ENCODE results near the gene PLD1. TPM values are rescaled to one million over a fixed set of nuclear protein-coding genes. Genes with fewer than 3 reads are reported as not detected.

The PLD1 gene
- total and polyA plus RNA-seq, 10 of the 15 experiments (the other 5 are each of a cell fraction or from before 2014, with no cell fraction given), result 2.9 to 108 (median 3.6) TPM

DNA sequence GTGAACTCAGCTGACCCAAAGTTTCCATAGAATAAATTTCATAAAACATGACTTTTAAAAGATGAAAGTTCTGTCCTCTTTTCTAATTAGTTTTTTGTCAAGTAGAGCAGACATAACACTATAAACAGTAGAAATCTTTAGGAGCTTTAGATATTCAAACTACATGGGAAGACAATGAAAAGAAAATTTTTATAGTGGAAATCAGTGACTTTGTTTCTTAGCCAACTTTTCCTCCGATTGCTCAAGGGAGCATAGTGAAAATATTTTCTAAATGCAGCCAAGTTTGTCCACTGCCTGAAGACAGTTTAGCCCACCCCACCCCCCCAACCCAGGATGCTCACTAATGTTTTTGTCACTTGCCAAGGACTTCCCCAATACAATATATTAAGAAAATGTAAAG, 114.9 kb downstream of the PLD1 start:
- intact Hi-C loops (cut with micrococcal nuclease; ENCODE audit: unreplicated experiment), result no loop called here
- POLR2A ChIA-PET, result no interaction called here
- Histone ChIP-seq H3K36me3 (ENCODE audit: control insufficient read depth in 2 of 2, insufficient read depth in 2 of 2, low read length in 1 of 2) (no peaks in the 10 kb centered on the region), H3K9me3 (replicated peaks; ENCODE audit: control insufficient read depth, insufficient read depth, low read length) (no peaks in the 10 kb centered on the region), H3K27me3 (replicated peaks in 1 of 2; ENCODE audit: control insufficient read depth in 2 of 2, insufficient read depth in 2 of 2, low read length in 1 of 2) (no peaks in the 10 kb centered on the region; a peak in 1 of 4 replicates), H3K4me3 (no peak overlapping the region), H3K27ac (ENCODE audit: control insufficient read depth, insufficient read depth) (no peak overlapping the region), H3K4me2 (ENCODE audit: control insufficient read depth, insufficient read depth) (no peak overlapping the region), H3K79me2 (ENCODE audit: control insufficient read depth, insufficient read depth, low read length) (no peaks in the 10 kb centered on the region), H4K20me1 (ENCODE audit: control insufficient read depth, insufficient read depth) (no peaks in the 10 kb centered on the region), H2AFZ (ENCODE audit: control insufficient read depth, low read depth, low read length) (no peak overlapping the region), H3K9ac (ENCODE audit: control insufficient read depth, insufficient read depth, low read length) (no peak overlapping the region), H3K4me1 (ENCODE audit: control insufficient read depth, insufficient read depth, low read length) (peaks cover 3% of the 10 kb centered on the region; the same call in 1 of the 2 replicates)
- ATAC-seq (no peak), DNase-seq (ENCODE audit: low read depth, low spot score) (no peak), FAIRE-seq (no peak)
- 38% methylated on average over 1 of the region's 1 CpG for WGBS (ENCODE audit: insufficient coverage, insufficient replicate concordance, low lambda C conversion rate, missing lambda C conversion rate)
- SMC1A ChIA-PET (ENCODE audit: uncharacterized antibody, unreplicated experiment), result interaction anchor here (1.1 to 2.3 kb wide), 5 partner anchors 49 to 155 kb away, joined by 3 to 8 read pairs (median 5); no protein-coding TSS in a partner anchor
- TF ChIP-seq NR2C2 (IDR thresholded peaks at IDR 0.05; ENCODE audit: borderline replicate concordance, control insufficient read depth, insufficient read length, low read depth), result no peak
- no peak for TF ChIP-seq ZNF217 (IDR thresholded peaks at IDR 0.05)
- TF ChIP-seq DPF2 (IDR thresholded peaks at IDR 0.05), result no peak
- TF ChIP-seq, protein P1, sequence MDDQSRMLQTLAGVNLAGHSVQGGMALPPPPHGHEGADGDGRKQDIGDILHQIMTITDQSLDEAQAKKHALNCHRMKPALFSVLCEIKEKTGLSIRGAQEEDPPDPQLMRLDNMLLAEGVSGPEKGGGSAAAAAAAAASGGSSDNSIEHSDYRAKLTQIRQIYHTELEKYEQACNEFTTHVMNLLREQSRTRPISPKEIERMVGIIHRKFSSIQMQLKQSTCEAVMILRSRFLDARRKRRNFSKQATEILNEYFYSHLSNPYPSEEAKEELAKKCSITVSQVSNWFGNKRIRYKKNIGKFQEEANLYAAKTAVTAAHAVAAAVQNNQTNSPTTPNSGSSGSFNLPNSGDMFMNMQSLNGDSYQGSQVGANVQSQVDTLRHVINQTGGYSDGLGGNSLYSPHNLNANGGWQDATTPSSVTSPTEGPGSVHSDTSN (IDR thresholded peaks at IDR 0.05; ENCODE audit: insufficient replicate concordance, low read depth, low read length), result no peak
- no peak for TF ChIP-seq NFYB (IDR thresholded peaks at IDR 0.05; ENCODE audit: insufficient read depth, low read depth, low read length)
- RAD21 ChIA-PET (ENCODE audit: unreplicated experiment), result interaction anchor here (1.5 kb wide), 1 partner anchor 9 kb away, joined by 3 read pairs; no protein-coding TSS in a partner anchor
- CTCF ChIA-PET, result interaction anchor here (0.9 to 3.4 kb wide), 3 partner anchors 10 to 77 kb away, joined by 3 to 16 read pairs (median 5); no protein-coding TSS in a partner anchor
- no TSS peak for BruUV-seq (replicated peaks)
- in situ Hi-C loops (cut with MboI), result no loop called here

DNA sequence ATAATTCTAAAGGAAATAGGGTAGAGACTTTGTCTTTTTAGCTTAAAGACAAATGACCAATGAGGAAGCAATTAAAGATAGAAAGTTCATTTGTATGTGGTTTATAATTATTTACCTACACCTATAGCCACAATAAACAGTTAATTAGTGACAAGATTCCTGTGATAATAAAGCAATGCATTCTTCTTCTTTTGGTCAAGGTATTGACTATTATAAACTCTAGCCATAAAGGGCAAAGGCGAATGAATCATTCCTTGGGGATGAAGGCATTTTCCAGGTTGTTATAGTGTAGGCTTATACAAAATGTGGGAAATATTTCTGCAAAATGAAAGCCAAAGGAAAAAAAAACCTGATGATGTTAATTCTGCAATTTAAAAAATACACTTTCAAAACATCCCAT, 115.4 kb downstream of the PLD1 start:
- Histone ChIP-seq H3K4me1 (ENCODE audit: control insufficient read depth, insufficient read depth, low read length) (peaks cover 3% of the 10 kb centered on the region; the same call in 1 of the 2 replicates), H3K27me3 (replicated peaks in 1 of 2; ENCODE audit: control insufficient read depth in 2 of 2, insufficient read depth in 2 of 2, low read length in 1 of 2) (no peaks in the 10 kb centered on the region; a peak in 1 of 4 replicates), H3K9ac (ENCODE audit: control insufficient read depth, insufficient read depth, low read length) (no peak overlapping the region), H3K4me2 (ENCODE audit: control insufficient read depth, insufficient read depth) (no peak overlapping the region), H2AFZ (ENCODE audit: control insufficient read depth, low read depth, low read length) (no peak overlapping the region), H3K36me3 (ENCODE audit: control insufficient read depth in 2 of 2, insufficient read depth in 2 of 2, low read length in 1 of 2) (no peaks in the 10 kb centered on the region), H3K79me2 (ENCODE audit: control insufficient read depth, insufficient read depth, low read length) (no peaks in the 10 kb centered on the region), H3K4me3 (no peak overlapping the region), H3K9me3 (replicated peaks; ENCODE audit: control insufficient read depth, insufficient read depth, low read length) (no peaks in the 10 kb centered on the region), H4K20me1 (ENCODE audit: control insufficient read depth, insufficient read depth) (no peaks in the 10 kb centered on the region), H3K27ac (ENCODE audit: control insufficient read depth, insufficient read depth) (no peak overlapping the region)
- ATAC-seq (no peak), DNase-seq (ENCODE audit: low read depth, low spot score) (no peak), FAIRE-seq (no peak)
- SMC1A ChIA-PET (ENCODE audit: uncharacterized antibody, unreplicated experiment), result interaction anchor here (1.1 to 1.2 kb wide), 2 partner anchors 49 to 77 kb away, joined by 3 to 7 read pairs; no protein-coding TSS in a partner anchor
- 25% methylated on average over 1 of the region's 1 CpG for WGBS (ENCODE audit: insufficient coverage, insufficient replicate concordance, low lambda C conversion rate, missing lambda C conversion rate)
- CTCF ChIA-PET, result interaction anchor here (1.6 to 3.4 kb wide), 2 partner anchors 11 to 77 kb away, joined by 5 to 16 read pairs; no protein-coding TSS in a partner anchor
- intact Hi-C loops (cut with micrococcal nuclease; ENCODE audit: unreplicated experiment) (no loop called here), in situ Hi-C loops (cut with MboI) (no loop called here)
- POLR2A ChIA-PET, result no interaction called here
- RAD21 ChIA-PET (ENCODE audit: unreplicated experiment), result interaction anchor here (1.5 kb wide), 1 partner anchor 9 kb away, joined by 3 read pairs; no protein-coding TSS in a partner anchor
- no TSS peak for BruUV-seq (replicated peaks)
- no peak for TF ChIP-seq RELA (IDR thresholded peaks at IDR 0.05; ENCODE audit: borderline replicate concordance, partially characterized antibody)
- TF ChIP-seq SMAD1 (IDR thresholded peaks at IDR 0.05; ENCODE audit: low read depth, partially characterized antibody), result no peak
- TF ChIP-seq POLR2A (IDR thresholded peaks at IDR 0.05; ENCODE audit: low read depth, low read length), result no peak
- TF ChIP-seq IKZF2 (IDR thresholded peaks at IDR 0.05), result no peak
- TF ChIP-seq MYC (IDR thresholded peaks at IDR 0.05; ENCODE audit: insufficient read depth, insufficient read length, insufficient replicate concordance, low read length, severe bottlenecking), result no peak
- TF ChIP-seq SMC3 (IDR thresholded peaks at IDR 0.05; ENCODE audit: borderline replicate concordance, low read length), result no peak

All from GM12878 (cell line).